Left renal pelvis (tissue), 4 donors: ENCODE results near the gene RBPJ. TPM values are rescaled to one million over a fixed set of nuclear protein-coding genes. Genes with fewer than 3 reads are reported as not detected.
A peak's percentile ranks its signal among the peaks of the same experiment; 100 is the strongest.

Source experiments
- DNase-seq, 4 donors: peaks; one replicate each; pipeline ENCODE4 v3.0.0-alpha.2; 2013; ENCODE audit warnings: low read depth in 4 of 4, low spot score in 3 of 4
- polyA plus RNA-seq, 4 donors: library from polyadenylated mRNA; unstranded; fragments of 120-200 nt; gene quantifications; one replicate each; pipeline ENCODE4 v1.2.1, GENCODE V29; 2013; ENCODE audit not compliant: insufficient read length in 4 of 4

RBPJ gene
- polyA plus RNA-seq, 4 donors: 80.2 to 106 (median 85.4) TPM

DNA sequence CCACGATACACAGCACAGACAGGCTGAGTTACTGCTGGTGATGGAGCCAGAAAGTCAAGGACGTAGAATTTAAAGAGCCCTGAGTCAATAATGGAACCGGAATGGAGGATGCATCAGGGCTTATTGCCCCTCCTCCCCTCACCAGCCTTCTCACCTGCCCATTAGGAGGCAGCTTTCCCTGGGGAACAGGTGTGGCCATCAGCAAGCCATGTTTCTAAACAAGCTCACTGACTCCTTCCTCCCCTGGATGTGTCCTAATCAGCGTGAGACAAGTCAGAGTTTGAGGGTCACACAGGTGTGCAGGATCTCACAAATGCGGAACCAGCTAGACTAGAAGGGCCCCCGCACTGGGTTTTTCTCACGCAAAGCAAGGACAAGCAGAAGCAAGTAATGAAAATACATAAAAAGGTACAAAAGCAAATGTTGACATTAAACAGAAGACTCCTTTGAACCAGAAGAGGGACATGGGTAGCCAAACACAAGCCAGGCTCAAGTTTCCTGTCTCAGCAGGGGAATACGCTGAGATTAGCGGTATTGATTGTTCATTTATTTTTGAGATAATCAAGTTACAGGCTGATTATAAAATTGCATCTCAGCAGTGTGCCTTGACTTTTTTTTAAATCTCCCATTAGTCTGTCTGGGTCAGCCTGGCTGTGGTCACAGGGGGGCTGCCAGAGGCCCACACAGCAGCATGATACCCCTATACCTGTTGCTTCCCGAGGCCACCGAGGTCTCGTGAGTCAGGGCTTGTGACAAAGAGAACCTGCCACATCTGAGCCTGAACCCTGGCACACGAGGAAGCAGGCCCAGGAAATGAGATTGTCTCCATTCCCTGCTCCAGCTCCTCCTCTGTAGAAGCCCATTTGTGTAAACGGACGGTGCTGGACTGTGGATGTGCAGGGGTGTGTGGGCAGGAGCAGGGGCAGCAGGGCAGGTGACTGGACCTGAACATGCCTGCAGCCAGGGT lies 132.0 kb downstream of the RBPJ start:
- DNase-seq: no peak

DNA sequence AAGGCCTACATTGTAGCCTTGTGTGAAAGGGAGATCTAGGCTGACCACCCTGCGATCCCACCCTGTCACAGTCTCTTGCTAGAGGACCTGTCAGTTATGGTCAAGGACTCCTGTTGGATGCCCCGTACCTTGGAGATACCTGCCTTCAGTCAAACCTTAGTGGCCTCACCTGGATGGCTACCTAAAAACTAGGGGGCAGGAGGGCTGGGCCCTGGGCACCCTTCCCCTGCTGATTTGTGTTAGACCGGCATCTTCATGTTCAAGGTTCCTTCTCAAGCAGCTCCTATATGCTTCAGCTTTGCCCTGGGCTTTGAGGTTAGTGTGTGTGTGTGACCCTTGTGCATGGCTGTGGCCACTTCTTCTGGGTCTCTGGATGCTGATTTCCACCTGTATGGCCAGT lies 134.1 kb downstream of the RBPJ start:
- no peak for DNase-seq

DNA sequence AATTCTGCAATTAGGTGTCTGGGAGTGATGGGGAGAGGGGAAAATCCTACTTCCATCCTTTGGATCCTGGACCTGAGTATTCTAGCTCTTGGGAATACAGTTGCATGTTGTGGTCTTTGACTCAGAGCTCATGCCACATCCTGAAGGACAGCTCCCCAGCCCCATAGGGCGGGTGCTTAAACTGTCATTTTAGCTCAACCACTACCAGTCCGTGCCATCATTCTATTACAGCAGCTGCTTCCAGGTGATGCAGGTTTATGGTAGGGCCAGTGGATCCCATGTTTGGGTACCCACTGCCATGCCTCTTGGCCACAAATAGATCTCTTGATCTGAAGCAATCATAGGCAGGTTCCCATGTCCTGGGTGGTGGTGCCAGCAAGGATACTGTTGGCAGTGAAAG lies 134.8 kb downstream of the RBPJ start:
- no peak for DNase-seq

DNA sequence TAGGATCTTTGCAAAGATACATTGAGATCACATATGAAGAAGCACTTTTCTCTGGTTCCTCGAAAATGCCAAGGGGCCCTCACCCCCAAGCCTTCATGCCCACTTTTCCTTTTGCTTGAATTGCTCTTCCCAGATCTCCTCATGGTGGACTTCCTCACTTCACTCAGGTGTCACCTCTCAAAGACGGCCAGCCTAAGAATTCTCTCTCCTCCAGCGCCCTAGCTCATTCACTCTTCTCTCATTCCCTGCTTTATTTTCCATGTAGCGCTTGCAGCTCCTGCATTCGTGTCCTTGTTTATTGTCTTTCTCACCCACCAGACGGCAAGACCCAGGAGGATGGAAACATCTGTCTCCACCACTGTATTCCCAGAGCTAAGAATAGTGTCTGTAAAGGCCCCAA lies 136.6 kb downstream of the RBPJ start:
- DNase-seq: no peak

DNA sequence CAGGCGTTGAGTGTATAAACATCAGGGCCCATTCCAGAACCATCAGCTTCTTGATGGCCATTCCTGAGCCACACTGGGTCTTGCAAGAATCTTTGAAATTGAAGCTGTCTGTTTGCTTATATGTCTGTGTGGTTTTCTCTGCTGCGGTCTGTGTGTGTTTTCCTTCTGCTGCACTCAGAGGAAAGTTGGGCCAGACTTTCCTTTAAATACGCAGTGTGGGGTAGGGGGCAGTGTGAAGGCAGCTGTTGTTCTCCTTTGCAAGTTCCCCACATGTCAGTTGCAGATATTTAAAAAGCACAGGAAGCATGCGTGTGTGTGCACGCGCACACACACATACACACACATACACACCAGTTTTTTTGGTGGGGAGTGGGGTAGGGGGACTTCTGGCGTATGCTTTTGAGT lies 137.3 kb downstream of the RBPJ start:
- DNase-seq: no peak

DNA sequence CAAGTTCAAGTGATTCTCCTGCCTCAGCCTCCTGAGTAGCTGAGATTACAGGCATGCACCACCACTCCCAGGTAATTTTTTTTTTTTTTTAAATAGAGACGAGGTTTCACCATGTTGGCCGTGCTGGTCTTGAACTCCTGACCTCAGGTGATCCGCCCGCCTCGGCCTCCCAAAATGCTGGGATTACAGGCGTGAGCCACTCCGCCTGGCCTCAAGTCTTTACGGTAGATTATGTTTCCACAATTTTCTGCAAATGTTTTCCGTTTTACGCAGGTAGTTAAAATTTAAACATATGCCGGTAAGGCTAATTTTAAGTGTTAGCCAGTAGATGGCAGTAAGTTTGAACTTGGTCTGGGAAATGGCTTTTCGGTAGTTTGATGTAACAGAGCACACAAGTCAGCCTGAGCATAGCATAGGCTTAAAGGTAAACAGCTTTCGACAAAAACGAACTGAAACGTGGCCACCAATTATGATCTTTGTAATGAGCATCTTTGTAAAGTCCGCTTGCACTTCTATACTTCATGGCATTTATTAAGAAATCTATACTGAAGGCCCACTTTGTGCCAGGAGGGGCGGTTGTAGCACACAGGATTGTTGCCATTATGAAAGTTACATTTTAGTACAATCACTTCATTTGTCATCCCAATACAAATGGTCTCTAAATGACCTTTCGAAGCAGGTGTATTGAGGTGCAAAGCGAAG lies 138.4 kb downstream of the RBPJ start:
- peak in 2 of 4 donors; percentile 12 to 20 for DNase-seq

DNA sequence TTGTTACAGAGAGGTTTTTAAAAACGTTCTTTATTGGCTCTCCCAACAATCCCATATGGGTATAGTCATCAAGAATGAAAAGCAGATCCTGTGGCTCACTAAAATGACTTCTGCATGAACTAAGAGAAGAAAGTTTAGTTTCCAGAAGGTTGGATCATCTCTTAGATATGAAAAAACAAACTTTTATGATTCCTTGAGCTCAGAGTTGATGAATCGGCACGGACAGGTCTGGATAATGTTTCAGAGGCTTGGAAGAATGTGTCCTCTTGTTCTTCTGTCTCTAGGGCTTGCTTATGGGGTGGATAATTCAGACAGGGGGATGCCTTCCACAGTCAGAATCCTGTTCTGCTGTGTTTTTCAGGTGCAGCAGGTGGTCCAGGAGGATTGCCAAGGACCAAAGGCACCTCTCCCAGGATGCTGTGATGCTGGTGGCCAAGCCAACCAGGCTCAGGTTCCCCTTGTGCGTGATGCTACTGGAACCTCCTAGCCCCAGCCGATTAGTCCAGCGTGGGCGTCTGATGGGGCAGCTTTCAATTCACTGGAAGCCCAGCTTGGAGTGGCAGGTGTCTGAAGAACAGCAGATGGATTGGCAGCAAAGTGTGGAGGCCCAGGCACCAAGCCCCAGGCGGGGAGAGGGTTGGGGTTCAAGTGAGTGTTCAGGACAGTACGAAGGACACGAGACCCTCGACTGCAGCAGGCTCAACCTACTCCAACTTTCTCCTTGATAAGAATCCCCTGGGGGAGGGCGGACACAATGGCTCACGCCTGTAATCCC lies 139.1 kb downstream of the RBPJ start:
- DNase-seq: no peak

DNA sequence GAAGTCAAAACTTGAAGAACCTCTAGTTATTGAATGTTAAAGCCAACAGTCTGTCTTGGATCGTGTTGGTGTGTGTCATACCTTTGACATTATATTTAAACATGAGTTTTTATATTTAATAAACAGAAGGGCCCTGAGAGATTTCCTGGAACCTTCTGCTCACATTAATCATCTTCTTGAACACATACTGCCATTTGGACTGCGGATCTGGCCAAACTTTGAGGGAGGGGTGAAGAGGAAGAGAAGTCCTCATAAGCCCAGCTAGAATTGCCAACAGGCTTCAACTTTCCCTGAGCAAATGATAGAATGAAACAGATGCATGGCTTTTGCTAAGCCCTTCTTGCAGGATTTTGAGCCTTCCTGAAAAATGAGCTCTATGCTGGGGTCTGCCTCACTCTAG lies 142.1 kb downstream of the RBPJ start:
- DNase-seq: no peak

DNA sequence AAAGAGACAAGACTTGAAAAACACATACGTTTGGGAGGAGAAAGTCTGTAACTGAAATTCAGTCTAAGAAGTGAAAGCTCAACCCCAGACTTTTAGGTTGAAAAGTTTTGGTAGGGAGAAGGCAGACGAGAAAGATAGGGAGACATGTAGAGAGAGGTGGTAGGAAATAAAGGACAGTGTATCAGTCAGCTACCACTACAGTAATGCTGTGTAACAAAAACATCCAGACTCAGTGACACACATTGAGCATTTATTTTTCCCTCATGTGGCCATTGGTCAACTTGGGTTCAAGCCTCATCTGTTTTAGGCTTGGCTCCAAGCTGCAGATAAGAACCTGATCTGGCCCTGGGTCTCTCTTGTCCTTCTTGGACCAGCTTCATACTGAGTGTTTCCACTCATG lies 142.6 kb downstream of the RBPJ start:
- no peak for DNase-seq

DNA sequence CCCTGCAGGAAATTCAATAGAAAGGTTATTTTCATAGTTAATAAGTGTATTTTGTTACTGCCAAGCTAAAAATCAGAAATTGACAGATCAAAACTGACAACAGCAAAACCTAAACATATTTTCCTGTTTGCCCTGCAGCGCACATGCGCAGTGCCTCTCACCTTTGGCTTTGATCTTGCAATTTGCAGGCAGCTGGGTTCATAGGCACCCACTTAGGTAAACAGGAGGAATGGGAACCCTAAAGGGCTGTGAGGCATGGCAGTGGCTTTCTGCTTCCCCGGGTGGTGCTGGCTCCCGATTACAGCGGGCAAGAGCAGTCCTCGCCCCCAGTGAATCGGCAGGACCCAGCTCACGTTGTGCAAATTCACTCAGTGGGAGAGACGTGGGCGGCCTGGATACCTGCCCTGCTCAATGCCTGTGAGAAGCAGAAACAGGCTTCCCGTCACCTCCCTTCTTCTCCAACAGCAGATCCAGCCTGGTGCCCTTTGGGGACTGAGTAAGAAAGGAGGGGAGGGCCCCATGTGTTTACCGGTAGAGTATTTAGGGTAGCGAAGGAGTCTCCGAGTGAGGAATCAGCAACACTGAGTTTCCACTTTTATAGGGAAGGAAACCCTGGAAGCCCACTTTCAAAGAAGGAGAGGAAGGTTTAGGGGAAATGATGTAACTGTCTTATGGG lies 143.7 kb downstream of the RBPJ start:
- DNase-seq: no peak

DNA sequence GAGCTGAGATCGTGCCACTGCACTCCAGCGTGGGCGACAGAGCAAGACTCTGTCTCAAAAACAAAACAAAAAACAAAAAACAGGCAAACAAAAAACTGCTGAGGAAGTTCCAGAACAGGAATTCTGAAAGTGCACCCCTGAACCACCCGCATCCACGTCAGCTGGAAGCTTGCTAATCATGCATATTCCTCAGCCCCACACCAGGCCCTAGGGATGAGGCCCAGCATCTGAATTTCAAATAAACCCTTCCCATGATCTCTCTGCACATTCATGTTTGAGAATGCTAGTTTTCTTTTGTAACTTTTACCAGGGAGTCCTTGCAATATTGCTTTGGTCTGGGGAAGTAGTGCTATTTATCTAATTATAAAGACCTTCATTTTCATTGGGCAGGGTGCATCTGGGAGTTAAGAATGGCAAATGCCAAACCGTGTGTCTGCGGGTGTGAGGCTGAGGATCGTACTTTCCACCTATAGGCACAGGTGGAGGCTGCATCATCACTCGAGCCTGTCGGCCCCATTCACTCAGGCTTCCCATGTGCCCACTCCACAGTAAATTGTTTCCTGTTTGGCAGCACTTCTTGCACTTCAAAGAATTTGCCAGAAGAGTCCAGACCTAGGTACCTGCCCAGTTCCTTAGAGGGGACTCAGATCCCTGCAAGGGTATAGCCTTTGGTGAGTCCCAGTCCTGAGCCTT lies 145.9 kb downstream of the RBPJ start:
- no peak for DNase-seq

DNA sequence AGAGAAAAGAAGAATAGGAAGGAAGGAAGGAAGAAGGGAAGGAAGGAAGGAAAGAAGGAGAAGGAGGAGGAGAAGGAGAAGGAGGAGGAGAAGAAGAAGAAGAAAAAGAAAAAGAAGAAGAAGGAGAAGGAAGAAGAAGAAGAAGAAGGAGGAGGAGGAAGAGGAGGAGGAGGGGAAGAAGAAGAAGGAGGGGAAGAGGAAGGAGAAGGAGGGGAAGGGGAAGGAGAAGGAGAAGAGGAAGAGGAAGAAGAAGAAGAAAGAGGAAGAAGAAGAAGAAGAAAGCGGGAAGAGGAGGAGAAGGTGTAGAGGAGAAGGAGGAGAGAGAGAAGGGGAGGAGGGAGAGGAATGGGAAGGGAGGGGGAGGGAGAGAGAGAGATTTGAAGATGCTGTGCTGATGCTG lies 146.9 kb downstream of the RBPJ start:
- no peak for DNase-seq

DNA sequence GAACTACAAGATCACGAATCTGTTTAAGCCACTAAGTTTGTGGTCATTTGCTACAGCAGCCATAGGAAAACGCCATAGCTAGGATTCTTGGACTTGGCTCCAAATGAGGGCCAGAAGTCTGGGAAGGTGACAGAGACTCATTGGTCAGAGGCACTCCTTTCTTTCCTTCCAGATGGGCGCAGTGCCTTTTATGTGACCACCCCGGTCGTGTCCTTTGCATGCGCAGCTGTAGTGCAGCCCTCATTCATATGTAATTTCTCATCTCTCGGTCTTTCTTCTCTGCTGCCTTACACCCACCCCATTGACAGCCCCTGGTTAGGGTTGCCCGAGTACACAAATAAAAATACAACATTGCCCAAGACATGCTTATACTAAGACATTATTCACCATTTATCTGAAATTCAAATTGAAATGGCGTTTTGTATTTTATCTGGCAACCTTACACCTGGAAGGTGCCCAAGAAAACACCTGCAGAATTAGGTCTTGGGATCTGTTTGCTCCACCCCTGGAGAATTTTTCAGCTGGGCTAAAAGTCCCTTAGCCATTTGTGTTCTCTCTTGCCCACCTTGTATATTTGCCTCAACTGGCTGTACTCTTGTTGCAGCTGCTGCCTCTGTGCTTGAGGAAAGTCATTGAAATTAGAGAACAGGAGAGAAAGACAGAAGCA lies 147.6 kb downstream of the RBPJ start:
- no peak for DNase-seq

DNA sequence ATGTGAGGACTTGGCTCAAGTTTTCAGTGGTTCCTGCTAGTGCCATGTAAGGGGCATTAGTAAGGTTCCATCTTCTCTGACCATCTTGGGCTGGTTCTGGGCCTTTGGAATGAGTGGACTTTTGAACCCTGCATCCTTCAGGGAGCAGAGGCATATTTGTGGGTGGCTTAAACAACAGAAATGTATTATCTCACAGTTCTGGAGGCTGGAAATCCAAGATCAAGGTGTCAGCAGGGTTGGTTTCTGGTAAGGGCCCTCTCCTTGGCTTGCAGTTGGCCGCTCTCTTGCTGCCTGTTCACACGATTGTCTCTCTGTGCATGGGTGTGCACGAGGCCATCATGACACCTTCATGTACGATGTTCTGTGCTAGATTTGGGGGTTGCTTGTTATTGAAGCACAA lies 148.2 kb downstream of the RBPJ start:
- DNase-seq: no peak

DNA sequence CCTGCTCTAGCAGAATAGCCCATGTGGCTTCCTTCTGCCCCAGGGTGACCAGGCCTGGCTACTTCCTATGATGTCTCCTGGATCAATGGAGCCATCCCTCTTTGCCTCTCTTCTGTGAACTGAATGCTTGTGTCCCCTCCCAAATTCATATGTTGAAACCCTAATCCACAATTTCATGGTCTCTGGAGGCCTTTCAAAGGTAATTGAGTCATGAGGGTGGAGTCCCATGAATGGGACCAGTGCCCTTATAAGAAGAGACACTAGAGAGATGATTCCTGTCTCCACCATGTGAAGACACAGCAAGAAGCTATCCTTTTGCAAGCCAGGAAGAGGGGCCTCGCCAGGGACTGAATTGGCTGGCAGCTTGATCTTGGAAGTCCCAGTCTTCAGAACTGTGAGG lies 151.1 kb downstream of the RBPJ start:
- no peak for DNase-seq

DNA sequence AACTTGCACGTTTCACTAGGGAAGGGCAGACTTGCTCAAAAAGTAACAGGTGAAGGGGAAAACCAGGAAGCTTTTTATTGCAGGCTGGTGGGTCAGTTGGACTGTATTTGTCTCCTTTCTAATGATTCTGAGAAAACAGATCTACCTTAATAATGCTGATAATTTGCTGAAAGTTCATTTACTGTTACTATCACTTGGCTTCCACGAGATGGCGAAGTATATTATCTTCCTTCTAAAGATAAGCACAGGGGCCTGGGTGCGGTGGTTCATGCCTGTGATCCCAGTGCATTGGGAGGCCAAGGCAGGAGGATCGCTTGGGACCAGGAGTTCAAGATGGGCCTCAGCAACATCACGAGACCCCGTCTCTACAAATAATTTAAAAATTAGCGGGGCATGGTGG lies 153.1 kb downstream of the RBPJ start:
- DNase-seq: no peak

DNA sequence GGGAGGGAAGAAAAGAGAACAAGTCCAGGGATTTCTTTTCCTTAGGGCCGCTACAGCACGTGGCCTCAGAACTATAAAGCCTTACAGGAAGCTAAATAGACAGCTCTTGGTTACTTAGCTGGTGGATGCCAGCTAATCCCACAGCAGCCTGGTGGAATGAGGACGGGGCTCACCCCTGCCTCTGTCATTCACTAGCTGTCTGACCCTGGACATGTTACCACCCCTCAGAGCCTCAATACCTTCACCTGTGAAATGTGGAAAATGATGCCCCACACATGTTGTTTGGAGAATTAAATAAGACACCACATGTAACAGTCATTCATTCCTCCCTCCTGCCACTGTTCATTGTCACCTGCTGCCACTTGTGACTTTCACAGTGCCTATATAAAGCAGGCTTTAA lies 153.7 kb downstream of the RBPJ start:
- DNase-seq: no peak

DNA sequence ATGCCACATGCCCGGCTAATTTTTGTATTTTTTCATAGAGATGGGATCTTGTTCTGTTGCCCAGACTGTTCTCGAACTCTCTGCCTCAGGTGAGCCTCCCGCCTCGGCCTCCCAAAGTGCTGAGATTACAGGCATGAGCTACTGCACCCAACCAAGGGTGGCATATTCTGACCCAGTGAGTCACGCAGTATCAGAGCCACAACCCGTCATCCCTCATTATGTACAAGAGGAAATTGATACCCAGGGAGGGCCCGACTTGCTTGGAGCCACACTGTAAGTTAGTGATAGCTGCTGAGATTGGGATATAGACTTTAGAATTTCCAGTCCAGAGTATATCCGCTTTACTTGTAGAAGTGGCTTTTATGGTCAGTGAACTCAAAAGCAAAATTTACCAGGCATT lies 154.9 kb downstream of the RBPJ start:
- no peak for DNase-seq

DNA sequence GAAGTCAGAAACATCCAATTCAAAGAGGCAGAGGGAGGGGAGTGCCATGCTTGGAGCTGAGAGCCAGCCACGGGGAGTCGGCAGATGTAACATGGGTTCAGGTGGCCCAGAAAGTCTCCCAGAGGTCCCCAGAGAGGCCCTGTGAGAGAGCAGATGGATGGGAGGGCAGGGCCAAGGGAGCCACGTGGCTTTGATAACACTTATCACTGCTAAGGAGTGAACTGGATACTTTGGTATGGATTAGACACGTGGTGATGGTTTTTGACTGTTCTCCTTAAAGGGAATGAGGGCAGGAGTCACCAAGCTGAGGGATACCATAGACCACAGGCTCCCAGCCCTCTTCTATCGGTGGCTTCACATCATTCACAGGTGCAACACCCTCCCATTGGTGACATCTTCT lies 155.7 kb downstream of the RBPJ start:
- DNase-seq: no peak

DNA sequence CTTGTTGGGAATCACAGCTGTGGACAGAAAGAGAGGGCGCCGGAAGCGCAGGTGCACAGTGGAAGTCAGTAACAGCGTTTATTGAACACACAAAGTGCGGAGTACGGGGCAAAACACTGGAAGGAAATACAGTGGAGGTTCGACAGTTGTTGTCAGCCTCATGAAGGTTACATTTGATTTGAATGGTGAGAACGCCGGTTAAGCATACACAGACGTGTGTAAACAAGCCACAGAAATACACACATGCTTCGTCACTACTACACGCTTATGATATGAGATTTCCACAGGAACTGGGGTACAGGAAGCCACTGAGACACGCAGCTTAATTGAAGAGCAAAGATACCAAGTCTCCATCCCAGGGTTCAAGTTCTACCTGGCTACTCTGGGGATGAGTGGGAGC lies 157.5 kb downstream of the RBPJ start:
- no peak for DNase-seq
